Transverse colon (tissue), 4 donors: ENCODE results near the gene SERPINB6.

Experiments used
- POLR2A ChIP-seq: fragments of 450-650 bp; IDR thresholded peaks from one replicate; pipeline ENCODE4 v1.6.1; 2016; ENCODE audit warnings: antibody characterized with exemption, mild to moderate bottlenecking, moderate library complexity
- POLR2AphosphoS5 ChIP-seq, 3 donors: sonication (generic); formaldehyde crosslinking; IDR thresholded peaks; one replicate each; pipeline ENCODE4 v1.6.1; 2016; ENCODE audit warnings: antibody characterized with exemption in 3 of 3
- TF ChIP-seq, protein P1 (sequence below), 5 experiments: fragments of 200-600 bp in 3 of 5; fragments of 450-650 bp in 2 of 5; sonication (generic) in 3 of 5; IDR thresholded peaks; 1 replicate in 2 of 5; 2 replicates in 3 of 5; pipeline ENCODE4 v1.5.1; 2016 to 2017; ENCODE audit warnings: antibody characterized with exemption in 5 of 5, inconsistent platforms in 3 of 5, mild to moderate bottlenecking in 2 of 5, moderate library complexity in 1 of 5

DNA sequence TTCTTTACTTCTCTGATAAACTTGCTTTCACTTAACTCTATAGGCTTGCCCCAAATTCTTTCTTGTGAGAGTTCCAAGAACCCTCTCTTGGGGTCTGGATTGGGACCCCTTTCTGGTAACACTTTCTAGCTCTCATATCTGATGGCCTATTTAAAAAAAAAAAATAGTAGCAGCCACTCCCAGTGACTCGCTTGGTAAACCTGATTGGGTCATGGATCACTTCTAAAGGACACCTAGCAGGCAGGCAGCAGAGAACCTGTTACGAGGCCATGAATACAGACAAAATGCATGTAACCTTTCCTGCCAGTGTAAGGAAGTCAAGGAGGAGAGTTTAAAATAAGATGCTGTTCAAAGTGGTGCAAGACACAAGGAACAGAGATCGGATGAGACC lies 9.1 kb upstream of the SERPINB6 start:
- TF ChIP-seq, protein P1, sequence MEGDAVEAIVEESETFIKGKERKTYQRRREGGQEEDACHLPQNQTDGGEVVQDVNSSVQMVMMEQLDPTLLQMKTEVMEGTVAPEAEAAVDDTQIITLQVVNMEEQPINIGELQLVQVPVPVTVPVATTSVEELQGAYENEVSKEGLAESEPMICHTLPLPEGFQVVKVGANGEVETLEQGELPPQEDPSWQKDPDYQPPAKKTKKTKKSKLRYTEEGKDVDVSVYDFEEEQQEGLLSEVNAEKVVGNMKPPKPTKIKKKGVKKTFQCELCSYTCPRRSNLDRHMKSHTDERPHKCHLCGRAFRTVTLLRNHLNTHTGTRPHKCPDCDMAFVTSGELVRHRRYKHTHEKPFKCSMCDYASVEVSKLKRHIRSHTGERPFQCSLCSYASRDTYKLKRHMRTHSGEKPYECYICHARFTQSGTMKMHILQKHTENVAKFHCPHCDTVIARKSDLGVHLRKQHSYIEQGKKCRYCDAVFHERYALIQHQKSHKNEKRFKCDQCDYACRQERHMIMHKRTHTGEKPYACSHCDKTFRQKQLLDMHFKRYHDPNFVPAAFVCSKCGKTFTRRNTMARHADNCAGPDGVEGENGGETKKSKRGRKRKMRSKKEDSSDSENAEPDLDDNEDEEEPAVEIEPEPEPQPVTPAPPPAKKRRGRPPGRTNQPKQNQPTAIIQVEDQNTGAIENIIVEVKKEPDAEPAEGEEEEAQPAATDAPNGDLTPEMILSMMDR (IDR thresholded peaks at IDR 0.05) = no peak
- TF ChIP-seq POLR2AphosphoS5 (IDR thresholded peaks at IDR 0.05) (no peak), POLR2A (no peak)
